ENCODE data around the gene OPRD1. TPM values are rescaled to one million over a fixed set of nuclear protein-coding genes. Genes with fewer than 3 reads are reported as not detected.

Gene OPRD1
- total RNA-seq, 1 experiment from 2014 or later, result not detected

GRCh38 chr1:28830814-28831213, 18.8 kb downstream of the OPRD1 start:
- no peaks in the 10 kb centered on the region for H3K9me3 ChIP-seq (ENCODE audit: insufficient read depth, low read depth)
- no peak overlapping the region for H3K4me2 ChIP-seq
- no peak overlapping the region for H2AFZ ChIP-seq
- POLR2A ChIA-PET (ENCODE audit: unreplicated experiment), result no interaction called here
- no peaks in the 10 kb centered on the region for H3F3A ChIP-seq (ENCODE audit: insufficient read depth, low read depth)
- H3K9me2 ChIP-seq (ENCODE audit: insufficient read depth), result no peaks in the 10 kb centered on the region
- CTCF ChIA-PET, result interaction anchor here (0.5 kb wide), 1 partner anchor 22 kb away, joined by 12 read pairs; no protein-coding TSS in a partner anchor
- H3K27ac ChIP-seq, result no peak overlapping the region
- no peaks in the 10 kb centered on the region for H3K4me1 ChIP-seq (replicated peaks; ENCODE audit: insufficient read depth)
- BruUV-seq (replicated peaks), result no TSS peak
- no peaks in the 10 kb centered on the region for H3K27me3 ChIP-seq (ENCODE audit: insufficient read depth, low read depth)
- no peak overlapping the region for H3K4me3 ChIP-seq
- TF ChIP-seq EZH2 (IDR thresholded peaks at IDR 0.05; ENCODE audit: low read depth) (no peak), CTCF (conservative IDR thresholded peaks at IDR 0.05) (no peak)
- intact Hi-C loops (cut with micrococcal nuclease; ENCODE audit: unreplicated experiment), result no loop called here
- no peak for DNase-seq
- H4K20me1 ChIP-seq (ENCODE audit: insufficient read depth), result no peaks in the 10 kb centered on the region
- no peaks in the 10 kb centered on the region for H3K79me2 ChIP-seq (ENCODE audit: low read depth)
- no peaks in the 10 kb centered on the region for H3K36me3 ChIP-seq (ENCODE audit: low read depth)

- no peak for DNase-seq
- POLR2A ChIA-PET (ENCODE audit: unreplicated experiment), result interaction anchor here (0.6 kb wide), 1 partner anchor 50 kb away, joined by 3 read pairs; no protein-coding TSS in a partner anchor
- no peaks in the 10 kb centered on the region for H3K79me2 ChIP-seq (ENCODE audit: low read depth)
- H3F3A ChIP-seq (ENCODE audit: insufficient read depth, low read depth), result no peaks in the 10 kb centered on the region
- no peaks in the 10 kb centered on the region for H3K9me3 ChIP-seq (ENCODE audit: insufficient read depth, low read depth)
- H3K4me2 ChIP-seq, result no peak overlapping the region
- H3K4me1 ChIP-seq (replicated peaks; ENCODE audit: insufficient read depth), result no peaks in the 10 kb centered on the region
- H3K27me3 ChIP-seq (ENCODE audit: insufficient read depth, low read depth), result no peaks in the 10 kb centered on the region
- BruUV-seq (replicated peaks), result no TSS peak
- H3K36me3 ChIP-seq (ENCODE audit: low read depth), result no peaks in the 10 kb centered on the region
- H3K4me3 ChIP-seq, result no peak overlapping the region
- no peaks in the 10 kb centered on the region for H4K20me1 ChIP-seq (ENCODE audit: insufficient read depth)
- no peaks in the 10 kb centered on the region for H3K9me2 ChIP-seq (ENCODE audit: insufficient read depth)
- CTCF ChIA-PET, result no interaction called here
- TF ChIP-seq EZH2 (IDR thresholded peaks at IDR 0.05; ENCODE audit: low read depth) (no peak), CTCF (conservative IDR thresholded peaks at IDR 0.05) (no peak)
- intact Hi-C loops (cut with micrococcal nuclease; ENCODE audit: unreplicated experiment), result no loop called here
- H3K27ac ChIP-seq, result no peak overlapping the region
- no peak overlapping the region for H2AFZ ChIP-seq
Observed at GRCh38 chr1:28832966-28833365, 21.0 kb downstream of the OPRD1 start.

- H3K9me3 ChIP-seq (ENCODE audit: insufficient read depth, low read depth), result no peaks in the 10 kb centered on the region
- intact Hi-C loops (cut with micrococcal nuclease; ENCODE audit: unreplicated experiment), result no loop called here
- H3K27me3 ChIP-seq (ENCODE audit: insufficient read depth, low read depth), result no peaks in the 10 kb centered on the region
- H3K9me2 ChIP-seq (ENCODE audit: insufficient read depth), result no peaks in the 10 kb centered on the region
- H2AFZ ChIP-seq, result no peak overlapping the region
- no peak overlapping the region for H3K27ac ChIP-seq
- DNase-seq, result no peak
- H3K4me3 ChIP-seq, result no peak overlapping the region
- no peaks in the 10 kb centered on the region for H4K20me1 ChIP-seq (ENCODE audit: insufficient read depth)
- POLR2A ChIA-PET (ENCODE audit: unreplicated experiment), result no interaction called here
- no peak overlapping the region for H3K4me2 ChIP-seq
- CTCF ChIA-PET, result no interaction called here
- no peaks in the 10 kb centered on the region for H3K79me2 ChIP-seq (ENCODE audit: low read depth)
- no peaks in the 10 kb centered on the region for H3F3A ChIP-seq (ENCODE audit: insufficient read depth, low read depth)
- no peaks in the 10 kb centered on the region for H3K4me1 ChIP-seq (replicated peaks; ENCODE audit: insufficient read depth)
- H3K36me3 ChIP-seq (ENCODE audit: low read depth), result no peaks in the 10 kb centered on the region
- TF ChIP-seq EZH2 (IDR thresholded peaks at IDR 0.05; ENCODE audit: low read depth) (no peak), CTCF (conservative IDR thresholded peaks at IDR 0.05) (no peak)
- BruUV-seq (replicated peaks), result no TSS peak
Observed at GRCh38 chr1:28833381-28833780, 21.4 kb downstream of the OPRD1 start.
